SIG-M5 treated with dmso at 0.1 percent for 504 hours (cell line): Measurements from ENCODE around the gene PI4KB.

ENCODE experiments used
- DNase-seq: peaks from one replicate; lab custom pipeline; 2025; ENCODE audit not compliant: unreplicated experiment; lab: John Stamatoyannopoulos, UW

The PI4KB gene

GRCh38 chr1:151346769-151347522 lies 19.7 kb upstream of the PI4KB start, which contains the start of gene RFX5:
RFX5 (minus strand) TSS chr1:151347252; CDS start chr1:151346320, 932 bp downstream.
- peak; percentile 100 for DNase-seq

DNA sequence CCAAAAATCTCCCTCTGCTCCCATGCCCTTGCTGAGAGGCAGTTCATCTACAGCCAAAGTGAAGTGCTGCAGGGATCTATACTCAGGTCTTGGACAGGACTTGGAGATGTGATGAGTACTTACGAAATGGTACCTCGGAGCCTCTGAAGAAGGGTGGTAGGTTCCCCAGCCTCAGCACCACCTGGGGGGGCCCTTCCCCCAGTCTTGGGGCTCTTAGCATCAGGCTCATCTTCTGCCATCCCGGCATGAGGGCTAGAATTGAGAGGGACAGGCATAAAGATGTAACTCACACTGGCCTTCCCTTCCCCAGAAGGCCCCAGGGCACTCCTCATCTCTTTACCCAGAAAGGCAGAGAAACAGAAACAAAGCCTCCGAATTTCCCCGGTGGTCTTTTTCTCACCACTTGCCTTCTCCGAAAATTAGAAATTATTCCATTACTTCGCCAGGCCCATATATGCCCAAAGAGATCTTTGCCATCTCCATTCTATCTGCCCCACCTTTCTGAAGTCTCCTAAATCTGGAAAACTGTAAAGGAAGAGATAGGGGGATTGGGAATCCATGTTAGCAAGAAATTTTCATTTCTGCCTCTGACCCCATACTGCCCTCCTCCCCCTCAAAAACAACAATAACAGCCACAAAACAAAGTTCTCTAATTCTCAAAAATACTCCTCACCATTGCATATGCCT lies 19.0 kb upstream of the PI4KB start:
- DNase-seq, result no peak

GRCh38 chr1:151344291-151344690 lies 17.1 kb upstream of the PI4KB start:
- DNase-seq, result no peak

GRCh38 chr1:151343587-151343986 lies 16.4 kb upstream of the PI4KB start:
- DNase-seq, result no peak

- DNase-seq, result no peak
These were observed 15.4 kb upstream of the PI4KB start for GRCh38 chr1:151342569-151342968.

DNA sequence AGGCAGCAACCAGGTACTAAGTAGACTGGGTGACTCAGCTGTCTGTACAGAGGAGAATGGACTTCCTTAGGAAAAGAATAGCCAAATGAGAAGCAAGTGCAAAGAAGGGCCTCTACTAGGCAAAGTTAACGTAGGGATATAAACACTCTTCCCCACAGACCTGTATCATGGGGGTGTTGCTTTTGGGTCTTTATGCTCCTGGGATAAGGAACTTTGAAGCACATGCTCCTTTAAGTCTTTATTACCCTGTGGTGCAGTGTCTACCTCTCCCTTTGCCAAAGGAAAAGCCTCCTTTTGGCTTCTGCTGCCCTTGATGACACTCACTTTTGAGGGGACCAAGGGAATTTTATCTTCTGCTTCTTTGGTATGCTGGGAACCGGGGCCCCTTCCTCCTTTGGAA lies 14.8 kb upstream of the PI4KB start:
- DNase-seq, result no peak

DNA sequence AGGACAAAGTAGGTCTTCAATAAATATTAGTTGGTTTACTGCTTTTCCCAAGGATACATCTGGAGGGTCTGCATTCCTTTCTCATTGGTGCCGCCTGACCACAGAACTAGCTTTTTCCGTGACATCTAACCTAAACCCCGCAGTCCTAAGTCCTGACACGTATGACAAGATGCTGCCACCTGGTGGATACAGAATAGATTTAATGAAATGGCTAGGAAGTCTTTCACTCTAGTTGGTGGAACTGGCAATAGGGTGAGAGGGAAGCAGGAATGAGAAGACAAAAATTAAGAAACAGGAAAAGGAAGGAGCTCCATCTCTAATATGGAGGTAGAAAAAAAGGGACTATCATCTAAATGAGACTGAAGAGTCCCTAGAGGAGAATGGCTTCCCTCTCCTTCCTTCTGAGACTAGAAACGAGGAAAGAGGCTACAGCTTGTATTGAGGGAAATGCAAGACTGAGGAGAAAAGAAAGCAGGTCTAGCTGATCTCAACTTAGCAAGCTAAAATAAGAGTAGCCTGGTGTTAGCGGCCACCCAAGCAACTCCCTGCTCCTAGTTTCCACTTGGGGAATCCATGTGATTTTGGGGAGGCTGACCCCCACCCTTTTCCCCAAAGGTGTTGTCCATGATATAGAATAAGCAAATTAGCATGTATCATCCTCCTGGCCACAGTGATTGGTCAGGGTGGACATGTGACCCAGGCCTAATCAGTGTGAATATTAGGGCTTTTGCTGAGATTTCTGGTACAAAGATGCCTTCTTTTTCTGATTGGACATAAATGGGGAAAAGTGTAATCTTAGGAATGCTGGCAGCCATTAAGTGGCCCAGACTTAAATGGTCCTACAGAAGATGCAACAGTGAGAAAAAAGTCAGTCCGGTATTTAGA lies 13.9 kb upstream of the PI4KB start:
- peak; percentile 96 for DNase-seq

GRCh38 chr1:151336556-151336955 lies 9.3 kb upstream of the PI4KB start:
- no peak for DNase-seq

DNA sequence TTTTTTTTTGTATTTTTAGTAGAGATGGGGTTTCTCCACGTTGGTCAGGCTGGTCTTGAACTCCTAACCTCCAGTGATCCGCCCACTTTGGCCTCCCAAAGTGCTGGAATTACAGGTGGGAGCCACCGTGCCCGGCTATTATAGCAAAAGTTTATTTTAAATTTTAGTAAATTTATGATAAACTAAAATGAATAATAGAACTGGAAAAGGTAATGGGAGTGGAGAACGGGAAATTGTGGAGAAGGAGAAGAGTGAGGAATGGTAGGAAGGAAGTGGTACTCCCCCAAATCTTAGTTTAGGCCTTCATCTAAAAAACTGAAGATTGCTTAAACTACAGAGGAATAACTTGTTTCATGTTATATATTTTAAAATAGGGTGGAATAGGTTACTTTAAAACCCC lies 7.6 kb upstream of the PI4KB start:
- no peak for DNase-seq

- DNase-seq, result no peak
These were observed 873 bp upstream of the PI4KB start for GRCh38 chr1:151327903-151328674.

- DNase-seq, result peak; percentile 84
These were observed 495 bp downstream of the PI4KB start for GRCh38 chr1:151326619-151327222.

DNA sequence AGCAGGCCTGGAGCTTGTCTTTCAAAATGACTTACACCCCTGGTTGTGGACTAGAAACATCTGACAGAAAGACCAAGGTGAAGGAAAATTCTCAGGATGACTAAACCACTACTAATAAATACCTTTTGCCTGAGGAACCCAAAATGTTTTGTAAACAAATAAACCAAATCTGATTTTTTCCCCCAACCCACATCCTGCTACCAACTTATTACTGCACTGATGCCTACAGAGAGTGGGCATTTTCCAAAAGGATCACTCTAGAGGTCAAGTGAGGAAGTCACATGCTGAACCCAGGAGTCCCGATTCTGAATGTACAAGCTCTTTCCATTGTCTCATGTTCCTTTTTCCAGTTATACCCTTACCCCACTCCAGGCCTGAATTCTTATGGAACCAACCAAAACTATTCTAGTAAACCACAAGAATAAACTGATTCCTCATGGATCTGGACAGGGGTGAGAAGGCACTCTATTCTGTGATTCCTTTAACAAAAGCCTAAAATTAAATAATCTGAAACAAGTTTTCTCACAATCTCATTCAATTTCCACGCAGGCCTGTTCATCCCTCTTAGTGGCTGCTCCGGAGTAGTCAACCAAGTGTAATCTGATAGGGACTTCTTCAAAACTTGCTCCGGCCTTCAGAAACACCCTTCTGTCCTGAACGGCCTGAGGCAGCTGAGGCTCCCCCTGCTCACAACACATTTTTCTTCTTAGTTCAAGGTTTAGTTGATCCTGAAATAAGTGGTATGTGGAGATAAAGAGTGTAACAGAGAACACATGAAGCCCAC lies 1.4 kb downstream of the PI4KB start:
- no peak for DNase-seq

- DNase-seq, result no peak
These were observed 2.0 kb downstream of the PI4KB start for GRCh38 chr1:151325231-151325630.

DNA sequence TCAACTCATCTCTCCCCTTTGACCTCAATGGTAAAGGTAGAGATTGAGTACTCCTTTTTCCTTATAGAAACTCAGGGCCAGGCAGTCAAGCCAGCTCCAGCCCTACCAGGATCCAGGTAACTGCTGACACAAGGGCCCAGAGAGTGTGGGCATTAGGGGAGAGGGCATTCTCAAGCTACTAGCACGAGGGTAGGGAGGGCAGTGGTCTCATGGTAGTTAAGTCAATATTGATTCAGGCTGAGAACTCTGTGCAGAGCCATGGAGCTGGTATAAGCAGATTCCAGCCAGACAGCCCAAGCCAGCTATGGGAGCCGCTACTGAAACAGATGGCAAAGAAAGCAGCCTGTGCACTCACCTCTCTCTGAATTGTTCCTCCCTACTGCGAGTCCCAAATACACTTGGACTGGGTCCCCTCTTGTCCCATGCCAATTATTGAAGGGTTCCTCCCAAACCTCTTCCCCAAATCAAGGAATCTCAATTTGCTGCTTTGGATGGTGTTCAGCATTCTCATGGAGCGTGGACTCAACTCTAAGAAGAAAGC lies 2.8 kb downstream of the PI4KB start:
- peak; percentile 26 for DNase-seq

GRCh38 chr1:151318975-151319374 lies 8.2 kb downstream of the PI4KB start:
- no peak for DNase-seq

GRCh38 chr1:151315565-151316235 lies 11.5 kb downstream of the PI4KB start:
- no peak for DNase-seq

GRCh38 chr1:151314137-151314875 lies 12.9 kb downstream of the PI4KB start:
- no peak for DNase-seq

DNA sequence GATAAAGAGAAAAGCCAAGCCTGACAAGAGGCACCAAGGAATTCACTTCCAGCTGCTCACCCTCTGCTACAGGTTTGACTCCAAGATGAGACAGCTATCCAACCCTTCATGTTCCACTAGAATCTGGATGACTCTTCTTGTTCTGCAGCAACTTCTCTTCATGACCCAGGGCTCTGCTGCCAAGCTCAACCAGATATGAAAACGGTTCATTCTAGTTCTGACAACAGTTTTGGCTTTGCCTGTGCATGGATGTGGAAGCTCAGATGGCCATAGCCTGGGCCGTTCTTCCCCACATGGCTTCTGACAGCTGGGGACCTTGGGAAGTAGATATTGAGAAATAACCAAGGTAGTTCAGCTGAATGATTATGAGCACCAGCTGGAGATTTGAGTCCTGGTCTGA lies 13.7 kb downstream of the PI4KB start:
- no peak for DNase-seq
